CD14-positive monocyte (primary cell): ENCODE results near the gene HMX3. TPM values are rescaled to one million over a fixed set of nuclear protein-coding genes. Genes with fewer than 3 reads are reported as not detected.

Source experiments
- DNase-seq, 3 donors: peaks; one replicate each; pipeline ENCODE4 v3.0.0-alpha.2; 2011 to 2022
- H2AFZ ChIP-seq: 2 replicates; pipeline ENCODE4 v1.6.0; 2012; ENCODE audit warnings: mild to moderate bottlenecking, low read depth, low read length, inconsistent platforms; ENCODE audit not compliant: insufficient read depth, poor library complexity, severe bottlenecking
- H3K27ac ChIP-seq, 2 donors: 1 replicate in 1 of 2; 2 replicates in 1 of 2; pipeline ENCODE4 v1.5.1; 2012 to 2013; ENCODE audit warnings: low read length in 2 of 2, control low read depth in 1 of 2, inconsistent platforms in 1 of 2, low read depth in 1 of 2, mild to moderate bottlenecking in 1 of 2
- H3K27me3 ChIP-seq, 2 donors: one replicate each; pipeline versions ENCODE4 v1.6.0 to v1.6.1; 2011 to 2013; ENCODE audit warnings: low read length in 2 of 2; ENCODE audit not compliant: control insufficient read depth in 2 of 2, insufficient read depth in 2 of 2
- H3K36me3 ChIP-seq, 2 donors: replicated peaks in 1 of 2; 1 replicate in 1 of 2; 2 replicates in 1 of 2; pipeline versions ENCODE4 v1.5.1 to v1.6.1; 2012 to 2013; ENCODE audit warnings: low read length in 2 of 2, control low read depth in 1 of 2, inconsistent platforms in 1 of 2, mild to moderate bottlenecking in 1 of 2; ENCODE audit not compliant: insufficient read depth in 2 of 2, control insufficient read depth in 1 of 2
- H3K4me1 ChIP-seq, 2 donors: 1 replicate in 1 of 2; 2 replicates in 1 of 2; pipeline versions ENCODE4 v1.5.1 to v1.6.1; 2012 to 2013; ENCODE audit warnings: low read length in 2 of 2, control low read depth in 1 of 2, inconsistent platforms in 1 of 2, mild to moderate bottlenecking in 1 of 2, moderate library complexity in 1 of 2; ENCODE audit not compliant: insufficient read depth in 2 of 2, control insufficient read depth in 1 of 2
- H3K4me2 ChIP-seq: replicated peaks from 2 replicates; pipeline ENCODE3; 2012; ENCODE audit warnings: low read length, moderate library complexity, mild to moderate bottlenecking; ENCODE audit not compliant: poor library complexity, severe bottlenecking; ENCODE audit errors: extremely low read depth
- H3K4me3 ChIP-seq, 3 experiments: fragments of 200-600 bp in 1 of 3; sonication (generic) in 1 of 3; replicated peaks in 1 of 3; 1 replicate in 2 of 3; 2 replicates in 1 of 3; pipeline ENCODE4 v1.5.1; 2011 to 2013; ENCODE audit warnings: low read length in 3 of 3, mild to moderate bottlenecking in 3 of 3, control low read depth in 2 of 3, low read depth in 2 of 3, inconsistent platforms in 1 of 3, moderate library complexity in 1 of 3
- H3K79me2 ChIP-seq: 2 replicates; pipeline ENCODE4 v1.6.0; 2012; ENCODE audit warnings: mild to moderate bottlenecking, control low read depth, inconsistent platforms, low read length, moderate library complexity; ENCODE audit not compliant: insufficient read depth
- H3K9ac ChIP-seq: 2 replicates; pipeline ENCODE4 v1.6.0; 2017; ENCODE audit warnings: low read length, mild to moderate bottlenecking; ENCODE audit not compliant: insufficient read depth, poor library complexity, severe bottlenecking
- H3K9me3 ChIP-seq, 2 donors: replicated peaks in 1 of 2; 1 replicate in 1 of 2; 2 replicates in 1 of 2; pipeline versions ENCODE4 v1.5.1 to v1.6.1; 2012 to 2013; ENCODE audit warnings: low read length in 2 of 2, control low read depth in 1 of 2; ENCODE audit not compliant: control insufficient read depth in 1 of 2, insufficient read depth in 1 of 2
- H4K20me1 ChIP-seq: 2 replicates; pipeline ENCODE4 v1.6.0; 2012; ENCODE audit warnings: mild to moderate bottlenecking, low read length, control low read depth, moderate library complexity; ENCODE audit not compliant: insufficient read depth
- H3K27ac Mint-ChIP-seq, 7 donors: one replicate each; pipeline ENCODE4 v1.8.0; 2020; ENCODE audit warnings: mild to moderate bottlenecking in 7 of 7, mixed read lengths in 7 of 7, moderate library complexity in 6 of 7, inconsistent platforms in 2 of 7
- H3K27me3 Mint-ChIP-seq, 3 donors: one replicate each; pipeline ENCODE4 v1.8.0; 2021 to 2022; ENCODE audit warnings: low read depth in 3 of 3, mild to moderate bottlenecking in 3 of 3, mixed read lengths in 3 of 3, moderate library complexity in 3 of 3, inconsistent platforms in 1 of 3
- H3K36me3 Mint-ChIP-seq, 2 donors: one replicate each; pipeline ENCODE4 v1.8.0; 2020; ENCODE audit warnings: mixed read lengths in 2 of 2, inconsistent platforms in 1 of 2, mild to moderate bottlenecking in 1 of 2
- H3K4me1 Mint-ChIP-seq: one replicate; pipeline ENCODE4 v1.8.0; 2020; ENCODE audit warnings: mild to moderate bottlenecking, mixed read lengths
- H3K4me3 Mint-ChIP-seq, 2 donors: one replicate each; pipeline ENCODE4 v1.8.0; 2020; ENCODE audit warnings: mild to moderate bottlenecking in 2 of 2, mixed read lengths in 2 of 2, moderate library complexity in 1 of 2
- H3K9me3 Mint-ChIP-seq, 7 donors: one replicate each; pipeline ENCODE4 v1.8.0; 2020 to 2022; ENCODE audit warnings: mixed read lengths in 7 of 7, mild to moderate bottlenecking in 6 of 7, moderate library complexity in 6 of 7, inconsistent platforms in 2 of 7
- CTCF ChIP-seq: fragments of 200-600 bp; IDR thresholded peaks from one replicate; pipeline ENCODE4 v1.8.0; 2022; ENCODE audit warnings: antibody characterized with exemption, mild to moderate bottlenecking
- WGBS: methylation state at CpG from one replicate; pipeline ENCODE4 v1.1.5; 2013; ENCODE audit warnings: missing lambda C conversion rate; ENCODE audit not compliant: insufficient coverage; 5-methylcytosine and 5-hydroxymethylcytosine counted together
- intact Hi-C, 2 donors: fragments of 100-400 bp; cut with micrococcal nuclease; formaldehyde crosslinking; loops; one replicate each; pipeline versions ENCODE4 v1.15.0 to v1.15.1; 2023
- polyA plus RNA-seq, 3 donors: library from polyadenylated mRNA; depleted of rRNA in 1 of 3; unstranded in 2 of 3; stranded (reverse) in 1 of 3; fragments of 300-500 nt in 2 of 3; fragments of >200 nt in 1 of 3; fragmentation: Illumina TruSeq in 2 of 3; gene quantifications; 1 replicate in 2 of 3; 2 replicates in 1 of 3; pipeline ENCODE4 v1.2.3, GENCODE V29; 2012 to 2021

HMX3 gene
- polyA plus RNA-seq, 3 donors, result not detected

GRCh38 chr10:123109466-123109865 lies 26.3 kb upstream of the HMX3 start:
- H3K4me3 Mint-ChIP-seq, result no peak overlapping the region
- 90% methylated on average over 2 of the region's 7 CpGs for WGBS
- H3K36me3 Mint-ChIP-seq, result no peaks in the 10 kb centered on the region

DNA sequence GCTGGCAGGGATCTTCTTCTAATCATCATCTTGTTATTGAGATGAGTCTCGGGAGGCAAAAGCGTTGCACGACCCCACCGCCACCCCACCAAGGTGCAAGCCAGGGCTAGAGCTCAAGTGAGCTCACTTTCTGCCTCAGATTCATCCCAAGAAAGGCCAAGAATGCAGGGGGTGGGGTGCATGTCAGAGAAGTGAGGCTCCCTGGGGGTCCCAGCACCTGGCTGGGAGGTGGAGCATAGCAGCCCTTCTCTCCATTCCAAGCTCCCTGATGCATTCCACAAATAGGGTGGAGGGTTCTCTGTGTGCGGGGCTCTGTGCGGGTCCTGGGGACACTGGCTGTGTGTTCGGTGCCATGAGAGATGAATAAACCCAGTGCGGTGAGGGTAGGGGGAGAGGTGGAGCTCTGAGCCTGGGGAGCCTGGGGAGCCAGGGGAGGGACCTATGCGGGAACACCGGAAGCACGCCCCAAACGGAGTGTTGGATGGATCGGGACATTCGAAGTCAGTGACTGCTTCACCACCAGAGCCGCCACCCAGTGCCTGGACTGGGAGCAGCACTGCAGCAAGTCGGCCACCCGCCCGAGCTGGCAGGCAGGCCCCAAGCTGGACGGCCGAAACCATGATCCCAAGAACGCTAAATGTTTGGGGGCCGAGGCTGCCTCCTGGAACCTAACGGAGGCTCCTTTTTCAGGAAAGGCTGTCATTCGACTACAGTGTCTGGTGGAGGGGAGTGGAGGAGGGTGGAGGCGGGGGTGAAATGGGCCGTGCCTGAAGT lies 17.9 kb upstream of the HMX3 start:
- WGBS, result 9% methylated on average over 23 of the region's 26 CpGs
- Mint-ChIP-seq H3K4me3 (peak overlapping the region in 1 of 2 donors; percentile 65), H3K4me1 (no peaks in the 10 kb centered on the region), H3K27me3 (peaks cover 32 to 53% (median 52%) of the 10 kb centered on the region in 3 donors), H3K9me3 (peaks cover 0 to 4% (median 0%) of the 10 kb centered on the region in 7 donors), H3K36me3 (no peaks in the 10 kb centered on the region), H3K27ac (peak overlapping the region in 1 of 7 donors; percentile 33)
- Histone ChIP-seq H2AFZ (no peak overlapping the region), H3K4me3 (no peak overlapping the region), H3K9ac (no peak overlapping the region), H3K79me2 (no peaks in the 10 kb centered on the region), H3K36me3 (no peaks in the 10 kb centered on the region), H3K27me3 (peaks cover 6 to 31% of the 10 kb centered on the region in 2 donors), H4K20me1 (no peaks in the 10 kb centered on the region), H3K27ac (no peak overlapping the region), H3K4me2 (no peak overlapping the region), H3K9me3 (no peaks in the 10 kb centered on the region), H3K4me1 (no peaks in the 10 kb centered on the region)
- no peak for DNase-seq
- TF ChIP-seq CTCF, result no peak
- intact Hi-C loops, result no loop called here

More at GRCh38 chr10:123109466-123109865, 26.3 kb upstream of the HMX3 start:
- no peaks in the 10 kb centered on the region for H3K4me1 Mint-ChIP-seq
- no peak overlapping the region for H3K4me2 ChIP-seq
- peaks cover 0 to 8% of the 10 kb centered on the region in 2 donors for H3K27me3 ChIP-seq
- H3K27ac ChIP-seq, result no peak overlapping the region
- H3K36me3 ChIP-seq, result no peaks in the 10 kb centered on the region
- no peak overlapping the region for H3K9ac ChIP-seq
- no peak for TF ChIP-seq CTCF
- H3K9me3 ChIP-seq, result no peaks in the 10 kb centered on the region
- H3K4me1 ChIP-seq, result no peaks in the 10 kb centered on the region
- peaks cover 0 to 9% (median 2%) of the 10 kb centered on the region in 7 donors for H3K9me3 Mint-ChIP-seq
- no peak for DNase-seq
- H3K79me2 ChIP-seq, result no peaks in the 10 kb centered on the region
- H4K20me1 ChIP-seq, result no peaks in the 10 kb centered on the region
- H2AFZ ChIP-seq, result no peak overlapping the region
- H3K27ac Mint-ChIP-seq, result no peak overlapping the region
- peaks cover 13 to 36% (median 18%) of the 10 kb centered on the region in 3 donors for H3K27me3 Mint-ChIP-seq
- H3K4me3 ChIP-seq, result no peak overlapping the region
- intact Hi-C loops, result no loop called here
